K562 (cell line): ENCODE data around the gene DCAF5. TPM values are rescaled to one million over a fixed set of nuclear protein-coding genes. Genes with fewer than 3 reads are reported as not detected.

Experiments used
- ATAC-seq: fragments of 200-7000 bp; cut with Tn5 transposase; 3 replicates; pipeline ENCODE4 v1.9.1; 2020; ENCODE audit warnings: moderate library complexity
- BruUV-seq: library from RNA; stranded (reverse); fragments of 400-500 nt; replicated peaks from 2 replicates; lab custom pipeline; 2021; lab: Mats Ljungman, UMichigan
- CTCF ChIA-PET: fragments of 300-600 bp; formaldehyde crosslinking; extraction: SDS; loops from one replicate; lab custom pipeline; 2021; ENCODE audit warnings: low intra/inter-chr PET ratio; lab: Yijun Ruan, JAX
- POLR2A ChIA-PET: fragments of 300-600, 350-650 bp; sonication (Branson Sonifier 250); formaldehyde crosslinking; extraction: SDS; loops from one replicate; lab custom pipeline; 2021; ENCODE audit warnings: antibody characterized with exemption, inconsistent platforms; lab: Yijun Ruan, JAX
- DNase-seq, 4 experiments: peaks; one replicate each; pipeline versions ENCODE4 v3.0.0 to v3.0.0-alpha.2; 2011 to 2018; ENCODE audit warnings: low spot score in 3 of 4, mixed read lengths in 3 of 4; ENCODE audit errors: extremely low read depth in 1 of 4
- FAIRE-seq: peaks from 2 replicates; lab custom pipeline; 2011; peaks lifted over from hg19 to GRCh38; lab: Jason Lieb, UNC
- H2AFZ ChIP-seq: 2 replicates; pipeline ENCODE4 v1.6.0; 2011; ENCODE audit warnings: low read depth, low read length, control low read depth, inconsistent platforms
- H3K27ac ChIP-seq: fragments of 200-600 bp; 3 replicates; pipeline ENCODE4 v1.8.0; 2011; ENCODE audit warnings: low read depth, mild to moderate bottlenecking, control low read depth, inconsistent platforms, low read length, moderate library complexity, mixed read lengths; ENCODE audit errors: extremely low read depth
- H3K27me3 ChIP-seq, 2 experiments: fragments of 300-600 bp in 1 of 2; 2 replicates in 1 of 2; 3 replicates in 1 of 2; pipeline versions ENCODE4 v1.6.0 to v1.8.0; 2011; ENCODE audit warnings: inconsistent platforms in 2 of 2, low read length in 2 of 2, mild to moderate bottlenecking in 1 of 2, mixed read lengths in 1 of 2, moderate library complexity in 1 of 2; ENCODE audit not compliant: control insufficient read depth in 2 of 2, insufficient read depth in 2 of 2
- H3K36me3 ChIP-seq: fragments of 300-600 bp; 3 replicates; pipeline ENCODE4 v1.8.0; 2011; ENCODE audit warnings: mild to moderate bottlenecking, low read length, inconsistent platforms; ENCODE audit not compliant: control insufficient read depth, insufficient read depth
- H3K4me1 ChIP-seq, 2 experiments: fragments of 200-600 bp in 1 of 2; replicated peaks in 1 of 2; 2 replicates in 1 of 2; 3 replicates in 1 of 2; pipeline versions ENCODE4 v1.5.1 to v1.8.0; 2011; ENCODE audit warnings: inconsistent platforms in 2 of 2, low read length in 2 of 2, mild to moderate bottlenecking in 1 of 2, mixed read lengths in 1 of 2, moderate library complexity in 1 of 2; ENCODE audit not compliant: control insufficient read depth in 2 of 2, insufficient read depth in 2 of 2
- H3K4me2 ChIP-seq: 2 replicates; pipeline ENCODE4 v1.6.1; 2011; ENCODE audit warnings: low read length, control low read depth, inconsistent platforms, mixed read lengths; ENCODE audit not compliant: insufficient read depth
- H3K4me3 ChIP-seq: fragments of 200-600 bp; sonication (generic), shearing (Covaris generic); 2 replicates; pipeline ENCODE4 v1.5.1; 2016; ENCODE audit warnings: control low read depth, inconsistent platforms
- H3K79me2 ChIP-seq: fragments of 200-600 bp; 3 replicates; pipeline ENCODE4 v1.8.0; 2011; ENCODE audit warnings: low read length, inconsistent platforms; ENCODE audit not compliant: control insufficient read depth, insufficient read depth
- H3K9ac ChIP-seq, 2 experiments: 2 replicates each; pipeline versions ENCODE4 v1.6.0 to v1.6.1; 2011; ENCODE audit warnings: low read depth in 2 of 2, low read length in 2 of 2, control low read depth in 1 of 2, inconsistent platforms in 1 of 2, mild to moderate bottlenecking in 1 of 2, mixed read lengths in 1 of 2; ENCODE audit not compliant: insufficient read depth in 1 of 2
- H3K9me1 ChIP-seq: one replicate; pipeline ENCODE4 v1.6.0; 2011; ENCODE audit warnings: inconsistent platforms, mild to moderate bottlenecking, low read length, moderate library complexity; ENCODE audit not compliant: control insufficient read depth, insufficient read depth
- H3K9me3 ChIP-seq: replicated peaks from 2 replicates; pipeline ENCODE4 v1.5.1; 2011; ENCODE audit warnings: low read depth, low read length, inconsistent platforms; ENCODE audit not compliant: control insufficient read depth, insufficient read depth
- H4K20me1 ChIP-seq: replicated peaks from 2 replicates; pipeline ENCODE4 v1.6.1; 2011; ENCODE audit warnings: low read length, inconsistent platforms, mixed read lengths; ENCODE audit not compliant: control insufficient read depth, insufficient read depth
- BDP1 ChIP-seq: IDR thresholded peaks from 3 replicates; pipeline ENCODE4 v1.6.1; 2011; ENCODE audit not compliant: insufficient read length, insufficient read depth
- CBX5 ChIP-seq: IDR thresholded peaks from 2 replicates; pipeline ENCODE4 v1.6.1; 2014; ENCODE audit warnings: low read depth, borderline replicate concordance
- DNMT1 ChIP-seq: fragments of 450-650 bp; IDR thresholded peaks from 2 replicates; pipeline ENCODE4 v1.6.1; 2016; ENCODE audit warnings: antibody characterized with exemption, mild to moderate bottlenecking
- FOS ChIP-seq: IDR thresholded peaks from 3 replicates; pipeline ENCODE4 v1.6.1; 2011; ENCODE audit not compliant: insufficient read length; ENCODE audit errors: extremely low read depth
- HMG20B ChIP-seq: fragments of 250-450 bp; sonication (Bioruptor Pico); IDR thresholded peaks from 2 replicates; pipeline ENCODE4 v1.5.0; 2021; ENCODE audit warnings: mild to moderate bottlenecking
- HNRNPH1 ChIP-seq: fragments of 200-400 bp; formaldehyde crosslinking; optimal IDR thresholded peaks from 2 replicates; pipeline ENCODE3; 2017; ENCODE audit warnings: low read depth, mild to moderate bottlenecking, low read length, moderate library complexity
- LEF1 ChIP-seq: fragments of 450-650 bp; IDR thresholded peaks from 2 replicates; pipeline ENCODE4 v1.6.1; 2016; ENCODE audit warnings: mild to moderate bottlenecking
- MAFK ChIP-seq: IDR thresholded peaks from 2 replicates; pipeline ENCODE4 v1.6.1; 2011; ENCODE audit warnings: low read length, improper control_type of control experiment
- NEUROD1 ChIP-seq: fragments of 150-350 bp; IDR thresholded peaks from 2 replicates; pipeline ENCODE4 v1.6.1; 2014; ENCODE audit warnings: borderline replicate concordance, low read length, low read depth; ENCODE audit not compliant: partially characterized antibody
- NONO ChIP-seq, 2 experiments: fragments of 200-400 bp in 1 of 2; fragments of 450-650 bp in 1 of 2; formaldehyde crosslinking in 1 of 2; IDR thresholded peaks; 2 replicates each; pipeline ENCODE4 v1.6.1; 2017; ENCODE audit warnings: low read depth in 2 of 2, mild to moderate bottlenecking in 2 of 2, moderate library complexity in 2 of 2, low read length in 1 of 2
- NR1H2 ChIP-seq: sonication (generic); formaldehyde crosslinking; IDR thresholded peaks from 2 replicates; pipeline ENCODE4 v1.4.0; 2020; ENCODE audit warnings: mild to moderate bottlenecking, missing genetic modification reagents
- TAF7 ChIP-seq: fragments of 450-650 bp; IDR thresholded peaks from 2 replicates; pipeline ENCODE4 v1.6.1; 2016; ENCODE audit warnings: missing genetic modification characterization, missing compliant biosample characterization
- U2AF2 ChIP-seq: fragments of 200-400 bp; formaldehyde crosslinking; optimal IDR thresholded peaks from 2 replicates; pipeline ENCODE3; 2017; ENCODE audit warnings: low read depth, mild to moderate bottlenecking, low read length
- ZNF140 ChIP-seq: fragments of 250-450 bp; sonication (Bioruptor Pico); IDR thresholded peaks from 2 replicates; pipeline ENCODE4 v1.8.0; 2021; ENCODE audit warnings: moderate library complexity, mild to moderate bottlenecking, inconsistent platforms
- ZNF586 ChIP-seq: fragments of 450-650 bp; formaldehyde crosslinking; conservative IDR thresholded peaks from 2 replicates; pipeline ENCODE4 v1.4.0; 2020; ENCODE audit warnings: mild to moderate bottlenecking, moderate library complexity
- WGBS: fragments of 100-300 bp; shearing (Covaris generic); methylation state at CpG from one replicate; pipeline ENCODE4 v1.1.6; 2016; ENCODE audit warnings: low coverage, mixed read lengths; ENCODE audit not compliant: insufficient coverage; ENCODE audit errors: missing lambda C conversion rate; 5-methylcytosine and 5-hydroxymethylcytosine counted together
- in situ Hi-C: fragments of 300-500 bp; cut with MboI; formaldehyde crosslinking; loops from 4 replicates; pipeline ENCODE4 v1.15.0; 2018; ENCODE audit warnings: inconsistent platforms, mixed read lengths
- intact Hi-C: fragments of 100-400 bp; cut with micrococcal nuclease; formaldehyde crosslinking; loops from 2 replicates; pipeline ENCODE4 v1.14.2; 2022
- polyA plus RNA-seq, 8 experiments: library from polyadenylated mRNA; depleted of rRNA in 4 of 8; stranded (reverse) in 5 of 8; unstranded in 3 of 8; fragments of >200 nt; fragmentation: Nextera tagmentation in 2 of 8; fragmentation: Illumina TruSeq in 1 of 8; extraction: Ambion mirVana in 2 of 8; extraction: Trizol in 1 of 8; gene quantifications; 2 replicates each; pipeline versions ENCODE4 v1.2.1 to v1.2.3, GENCODE V29; 2011 to 2014; ENCODE audit warnings: inconsistent platforms in 1 of 8, missing spikeins in 1 of 8
- total RNA-seq, 7 experiments: library from RNA; depleted of rRNA in 6 of 7; stranded (reverse); fragments of >200 nt in 6 of 7; fragmentation: Illumina TruSeq in 2 of 7; extraction: Trizol in 2 of 7; gene quantifications; 2 replicates each; pipeline versions ENCODE4 v1.2.1 to v1.2.3, GENCODE V29; 2011 to 2021; ENCODE audit warnings: low replicate concordance in 1 of 7
- TF ChIP-seq, protein P1 (sequence below): fragments of 450-650 bp; conservative IDR thresholded peaks from 2 replicates; pipeline ENCODE4 v1.6.1; 2016; ENCODE audit warnings: missing genetic modification characterization, low read depth, mild to moderate bottlenecking, control low read depth, missing compliant biosample characterization
- TF ChIP-seq, protein P2 (sequence below): IDR thresholded peaks from 2 replicates; pipeline ENCODE4 v1.6.1; 2011; ENCODE audit not compliant: insufficient read length; ENCODE audit errors: extremely low read depth

DCAF5 gene
- total and polyA plus RNA-seq, 9 of the 15 experiments (the other 6 are each of a cell fraction or from before 2014, with no cell fraction given): 5.6 to 24.1 (median 12.7) TPM

DNA sequence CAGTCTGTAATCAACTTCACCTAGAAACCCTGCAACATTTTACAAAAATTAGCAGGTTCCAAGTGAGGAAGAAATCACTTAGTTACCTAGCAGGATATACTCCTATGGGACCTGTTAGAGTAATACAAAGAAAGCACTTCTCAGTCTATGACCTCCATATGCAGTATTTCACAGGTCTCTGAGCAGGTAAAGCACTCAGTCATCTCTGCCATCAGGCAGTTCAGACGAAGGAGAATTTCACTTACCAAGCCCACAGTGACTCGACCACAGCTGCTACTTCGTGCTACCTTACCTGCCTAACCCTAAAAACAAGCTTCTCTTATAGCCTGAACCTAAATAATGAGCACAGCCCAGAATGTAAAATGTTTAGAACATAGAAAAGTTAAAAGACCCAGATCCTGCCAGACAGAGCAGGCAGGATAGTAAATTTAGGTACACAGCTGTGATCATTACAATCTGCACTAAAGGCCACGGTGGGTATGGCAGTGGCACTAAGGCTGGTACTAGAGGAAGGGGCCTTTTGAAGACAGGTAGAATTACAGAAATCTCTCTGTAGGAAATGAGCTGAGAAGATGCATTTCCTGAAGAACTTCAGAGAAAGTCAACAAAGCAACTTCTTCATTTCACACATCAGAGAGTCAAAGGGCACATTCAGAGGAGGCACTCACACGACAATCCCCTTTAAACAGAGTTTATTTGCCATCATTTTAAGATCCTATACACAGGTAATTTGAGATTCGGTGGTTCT, 35.7 kb downstream of the DCAF5 start:
- H4K20me1 ChIP-seq: no peaks in the 10 kb centered on the region
- POLR2A ChIA-PET: interaction anchor here (0.9 kb wide), 1 partner anchor 10 kb away, joined by 4 read pairs; no protein-coding TSS in a partner anchor
- no peak overlapping the region for H3K9ac ChIP-seq
- intact Hi-C loops: no loop called here
- H3K79me2 ChIP-seq: no peaks in the 10 kb centered on the region
- no peaks in the 10 kb centered on the region for H3K9me1 ChIP-seq
- WGBS: 76% methylated on average over 5 of the region's 6 CpGs
- DNase-seq: no peak
- peaks cover 47% of the 10 kb centered on the region; the same call in 2 of the 3 replicates for H3K36me3 ChIP-seq
- H3K4me1 ChIP-seq: no peaks in the 10 kb centered on the region
- BruUV-seq: no TSS peak
- H2AFZ ChIP-seq: no peak overlapping the region
- in situ Hi-C loops: no loop called here
- no peak for ATAC-seq
- no peaks in the 10 kb centered on the region for H3K27me3 ChIP-seq
- H3K27ac ChIP-seq: no peak overlapping the region
- no peak overlapping the region for H3K4me3 ChIP-seq
- no peak for FAIRE-seq
- H3K9me3 ChIP-seq: no peaks in the 10 kb centered on the region
- CTCF ChIA-PET: no interaction called here
- H3K4me2 ChIP-seq: no peak overlapping the region
- TF ChIP-seq CBX5 (no peak), ZNF140 (CRISPR knock-in tag) (no peak), ZNF586 (CRISPR knock-in tag) (no peak), FOS (no peak), BDP1 (no peak), NR1H2 (no peak), HMG20B (no peak), NEUROD1 (no peak), U2AF2 (no peak), LEF1 (no peak), NONO (IDR thresholded peaks at IDR 0.05; ENCODE audit: low read depth in 2 of 2, low read length in 1 of 2) (no peak), MAFK (no peak), TAF7 (tag) (no peak), HNRNPH1 (no peak), DNMT1 (no peak)
- TF ChIP-seq, protein P1, sequence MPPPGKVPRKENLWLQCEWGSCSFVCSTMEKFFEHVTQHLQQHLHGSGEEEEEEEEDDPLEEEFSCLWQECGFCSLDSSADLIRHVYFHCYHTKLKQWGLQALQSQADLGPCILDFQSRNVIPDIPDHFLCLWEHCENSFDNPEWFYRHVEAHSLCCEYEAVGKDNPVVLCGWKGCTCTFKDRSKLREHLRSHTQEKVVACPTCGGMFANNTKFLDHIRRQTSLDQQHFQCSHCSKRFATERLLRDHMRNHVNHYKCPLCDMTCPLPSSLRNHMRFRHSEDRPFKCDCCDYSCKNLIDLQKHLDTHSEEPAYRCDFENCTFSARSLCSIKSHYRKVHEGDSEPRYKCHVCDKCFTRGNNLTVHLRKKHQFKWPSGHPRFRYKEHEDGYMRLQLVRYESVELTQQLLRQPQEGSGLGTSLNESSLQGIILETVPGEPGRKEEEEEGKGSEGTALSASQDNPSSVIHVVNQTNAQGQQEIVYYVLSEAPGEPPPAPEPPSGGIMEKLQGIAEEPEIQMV: no peak
- TF ChIP-seq, protein P2, sequence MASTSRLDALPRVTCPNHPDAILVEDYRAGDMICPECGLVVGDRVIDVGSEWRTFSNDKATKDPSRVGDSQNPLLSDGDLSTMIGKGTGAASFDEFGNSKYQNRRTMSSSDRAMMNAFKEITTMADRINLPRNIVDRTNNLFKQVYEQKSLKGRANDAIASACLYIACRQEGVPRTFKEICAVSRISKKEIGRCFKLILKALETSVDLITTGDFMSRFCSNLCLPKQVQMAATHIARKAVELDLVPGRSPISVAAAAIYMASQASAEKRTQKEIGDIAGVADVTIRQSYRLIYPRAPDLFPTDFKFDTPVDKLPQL: no peak
